ENCODE measurements around the gene LRMDA. TPM values are rescaled to one million over a fixed set of nuclear protein-coding genes. Genes with fewer than 3 reads are reported as not detected.

LRMDA gene
- total and polyA plus RNA-seq, 2 of the 8 experiments (the other 6 are each of a cell fraction or from before 2014, with no cell fraction given): 0.86 to 2.8 TPM

GRCh38 chr10:75538765-75539164, 107.3 kb downstream of the LRMDA start (continued):
- TF ChIP-seq MAFK (IDR thresholded peaks at IDR 0.05; ENCODE audit: low read depth, low read length) (no peak), KDM1A (IDR thresholded peaks at IDR 0.05; ENCODE audit: borderline replicate concordance, low read length) (no peak), GABPA (IDR thresholded peaks at IDR 0.05; ENCODE audit: borderline replicate concordance, insufficient read depth, low read length) (no peak), HDAC2 (IDR thresholded peaks at IDR 0.05; ENCODE audit: borderline replicate concordance in 1 of 2, low read depth in 2 of 2, low read length in 2 of 2) (no peak)
